ENCODE measurements around the gene CLIC5. TPM values are rescaled to one million over a fixed set of nuclear protein-coding genes. Genes with fewer than 3 reads are reported as not detected.

Gene CLIC5
- polyA plus RNA-seq, 3 donors: not detected

DNA sequence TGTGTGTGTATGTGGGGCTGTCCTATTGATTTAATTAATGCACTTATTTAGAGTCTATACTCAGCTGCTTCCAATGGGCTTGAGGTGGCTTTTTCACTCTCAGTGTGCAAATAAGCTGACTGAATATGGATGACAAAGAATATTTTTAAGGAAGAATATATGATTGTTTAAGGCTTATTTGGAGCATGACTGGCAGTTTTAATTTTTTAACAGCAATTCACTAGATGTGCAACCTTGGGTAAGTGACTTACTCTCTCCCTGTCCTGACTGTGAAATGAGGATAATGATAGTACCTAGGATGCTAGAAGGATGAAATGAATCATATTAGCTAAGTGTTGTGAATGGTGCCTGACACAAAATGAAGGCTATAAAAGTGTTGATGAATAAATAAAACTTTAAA lies 67.9 kb downstream of the CLIC5 start:
- H3K9me3 ChIP-seq (replicated peaks in 1 of 2; ENCODE audit: control insufficient read depth in 1 of 2, insufficient read depth in 1 of 2, low read length in 2 of 2): no peaks in the 10 kb centered on the region
- H3K4me3 Mint-ChIP-seq: no peak overlapping the region
- no peak overlapping the region for H3K9ac ChIP-seq (ENCODE audit: insufficient read depth, low read length, poor library complexity, severe bottlenecking)
- no peak overlapping the region for H3K27ac ChIP-seq (ENCODE audit: low read depth in 1 of 2, low read length in 2 of 2)
- no peaks in the 10 kb centered on the region for H3K36me3 ChIP-seq (replicated peaks in 1 of 2; ENCODE audit: control insufficient read depth in 1 of 2, insufficient read depth in 2 of 2, low read length in 2 of 2)
- H3K4me3 ChIP-seq (replicated peaks in 1 of 3; ENCODE audit: low read depth in 2 of 3, low read length in 3 of 3): no peak overlapping the region
- peaks cover 0 to 5% (median 1%) of the 10 kb centered on the region in 3 donors for H3K27me3 Mint-ChIP-seq (ENCODE audit: low read depth in 3 of 3)
- no peak for TF ChIP-seq CTCF (IDR thresholded peaks at IDR 0.05)
- no peak overlapping the region for H3K4me2 ChIP-seq (replicated peaks; ENCODE audit: extremely low read depth, low read length, poor library complexity, severe bottlenecking)
- no peaks in the 10 kb centered on the region for H4K20me1 ChIP-seq (ENCODE audit: insufficient read depth, low read length)
- no peak for DNase-seq
- no peaks in the 10 kb centered on the region for H3K36me3 Mint-ChIP-seq
- no peaks in the 10 kb centered on the region for H3K9me3 Mint-ChIP-seq
- H3K79me2 ChIP-seq (ENCODE audit: insufficient read depth, low read length): no peaks in the 10 kb centered on the region
- no peaks in the 10 kb centered on the region for H3K27me3 ChIP-seq (ENCODE audit: control insufficient read depth in 2 of 2, insufficient read depth in 2 of 2, low read length in 2 of 2)
- no peak overlapping the region for H3K27ac Mint-ChIP-seq
- peaks cover 4% of the 10 kb centered on the region for H3K4me1 Mint-ChIP-seq
- no peaks in the 10 kb centered on the region for H3K4me1 ChIP-seq (ENCODE audit: control insufficient read depth in 1 of 2, insufficient read depth in 2 of 2, low read length in 2 of 2)
- intact Hi-C loops (cut with micrococcal nuclease): no loop called here
- H2AFZ ChIP-seq (ENCODE audit: insufficient read depth, low read depth, low read length, poor library complexity, severe bottlenecking): no peak overlapping the region

DNA sequence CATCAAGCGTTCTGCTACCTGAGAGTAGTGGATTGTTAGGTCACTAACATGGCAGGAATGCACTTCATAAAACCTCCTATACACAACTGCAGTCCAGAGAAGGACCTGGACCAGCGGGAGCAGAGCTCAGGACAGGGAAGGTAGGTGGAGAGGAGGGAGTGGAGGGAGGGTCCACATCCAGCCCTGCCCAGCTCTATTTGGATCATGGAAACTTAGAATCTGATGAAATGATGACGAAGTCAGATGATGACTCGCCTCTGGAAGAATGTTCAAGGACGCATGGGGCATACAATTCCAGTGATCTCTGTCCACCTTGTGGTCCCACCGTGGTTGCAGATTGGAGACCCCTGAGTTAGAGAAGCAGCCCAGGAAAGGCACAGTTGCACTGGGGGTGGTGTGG lies 68.8 kb downstream of the CLIC5 start:
- Mint-ChIP-seq H3K4me1 (peaks cover 5% of the 10 kb centered on the region), H3K27ac (no peak overlapping the region), H3K36me3 (no peaks in the 10 kb centered on the region), H3K27me3 (ENCODE audit: low read depth in 3 of 3) (peaks cover 0 to 3% (median 1%) of the 10 kb centered on the region in 3 donors), H3K4me3 (no peak overlapping the region), H3K9me3 (no peaks in the 10 kb centered on the region)
- Histone ChIP-seq H4K20me1 (ENCODE audit: insufficient read depth, low read length) (no peaks in the 10 kb centered on the region), H3K4me1 (ENCODE audit: control insufficient read depth in 1 of 2, insufficient read depth in 2 of 2, low read length in 2 of 2) (no peaks in the 10 kb centered on the region), H3K4me3 (replicated peaks in 1 of 3; ENCODE audit: low read depth in 2 of 3, low read length in 3 of 3) (no peak overlapping the region), H2AFZ (ENCODE audit: insufficient read depth, low read depth, low read length, poor library complexity, severe bottlenecking) (no peak overlapping the region), H3K27me3 (ENCODE audit: control insufficient read depth in 2 of 2, insufficient read depth in 2 of 2, low read length in 2 of 2) (no peaks in the 10 kb centered on the region), H3K9me3 (replicated peaks in 1 of 2; ENCODE audit: control insufficient read depth in 1 of 2, insufficient read depth in 1 of 2, low read length in 2 of 2) (no peaks in the 10 kb centered on the region), H3K27ac (ENCODE audit: low read depth in 1 of 2, low read length in 2 of 2) (no peak overlapping the region), H3K79me2 (ENCODE audit: insufficient read depth, low read length) (no peaks in the 10 kb centered on the region), H3K9ac (ENCODE audit: insufficient read depth, low read length, poor library complexity, severe bottlenecking) (no peak overlapping the region), H3K36me3 (replicated peaks in 1 of 2; ENCODE audit: control insufficient read depth in 1 of 2, insufficient read depth in 2 of 2, low read length in 2 of 2) (no peaks in the 10 kb centered on the region), H3K4me2 (replicated peaks; ENCODE audit: extremely low read depth, low read length, poor library complexity, severe bottlenecking) (no peak overlapping the region)
- DNase-seq: no peak
- 89% methylated on average over 4 of the region's 6 CpGs for WGBS (ENCODE audit: insufficient coverage)
- TF ChIP-seq CTCF (IDR thresholded peaks at IDR 0.05): no peak
- intact Hi-C loops (cut with micrococcal nuclease): no loop called here

Data from CD14-positive monocyte (primary cell).